PC-3 (cell line): ENCODE data around the gene RHOJ. TPM values are rescaled to one million over a fixed set of nuclear protein-coding genes. Genes with fewer than 3 reads are reported as not detected.
A peak's percentile ranks its signal among the peaks of the same experiment; 100 is the strongest.

Experiments used
- ATAC-seq: fragments of 200-7000 bp; cut with Tn5 transposase; 2 replicates; pipeline ENCODE4 v1.9.1; 2020; ENCODE audit warnings: mild to moderate bottlenecking, moderate library complexity
- Bru-seq: library from RNA; stranded (reverse); fragments of 400-500 nt; gene quantifications from one replicate; lab custom pipeline; 2021; lab: Mats Ljungman, UMichigan
- BruChase-seq, 2 experiments: library from RNA; stranded (reverse); fragments of 400-500 nt; gene quantifications; one replicate each; lab custom pipeline; 2021; lab: Mats Ljungman, UMichigan
- BruUV-seq: library from RNA; stranded (reverse); fragments of 400-500 nt; replicated peaks from 2 replicates; lab custom pipeline; 2021; lab: Mats Ljungman, UMichigan
- CTCF ChIA-PET: fragments of 300-600 bp; sonication (Branson Sonifier 250); formaldehyde crosslinking; loops from one replicate; lab custom pipeline; 2022; ENCODE audit warnings: antibody characterized with exemption; lab: Charles Lee
- POLR2A ChIA-PET: fragments of 300-600 bp; sonication (Branson Sonifier 250); formaldehyde crosslinking; loops from one replicate; lab custom pipeline; 2022; ENCODE audit warnings: antibody characterized with exemption; ENCODE audit not compliant: unreplicated experiment; lab: Charles Lee
- DNase-seq: peaks from one replicate; pipeline ENCODE4 v3.0.0-alpha.2; 2015
- H2AFZ ChIP-seq: fragments of 300-600 bp; sonication (generic); 2 replicates; pipeline ENCODE4 v1.6.0; 2016; ENCODE audit warnings: antibody characterized with exemption, low read length
- H3F3A ChIP-seq: fragments of 300-600 bp; sonication (generic); one replicate; pipeline ENCODE4 v1.6.0; 2017; ENCODE audit warnings: antibody characterized with exemption, low read length, control low read depth, mild to moderate bottlenecking; ENCODE audit not compliant: unreplicated experiment
- H3K27ac ChIP-seq: fragments of 300-600 bp; sonication (generic); 2 replicates; pipeline ENCODE4 v1.5.1; 2016; ENCODE audit warnings: mild to moderate bottlenecking, low read length
- H3K27me3 ChIP-seq: fragments of 300-600 bp; sonication (generic); 2 replicates; pipeline ENCODE4 v1.6.1; 2016; ENCODE audit warnings: low read length, mixed read lengths
- H3K36me3 ChIP-seq: fragments of 300-600 bp; sonication (generic); 2 replicates; pipeline ENCODE4 v1.6.1; 2016; ENCODE audit warnings: low read depth, mixed run types, low read length, mixed read lengths
- H3K4me1 ChIP-seq: fragments of 300-600 bp; sonication (generic); 2 replicates; pipeline ENCODE4 v1.5.1; 2016; ENCODE audit warnings: low read length; ENCODE audit not compliant: insufficient read depth
- H3K4me2 ChIP-seq: fragments of 300-600 bp; sonication (generic); 2 replicates; pipeline ENCODE4 v1.6.0; 2016; ENCODE audit warnings: low read length
- H3K4me3 ChIP-seq: fragments of 300-600 bp; sonication (generic); 2 replicates; pipeline ENCODE4 v1.5.1; 2016; ENCODE audit warnings: mild to moderate bottlenecking, low read length, mixed read lengths
- H3K79me2 ChIP-seq: fragments of 300-600 bp; sonication (generic); 2 replicates; pipeline ENCODE4 v1.6.1; 2017; ENCODE audit warnings: low read length, mixed read lengths
- H3K9ac ChIP-seq: fragments of 300-600 bp; sonication (generic); 2 replicates; pipeline ENCODE4 v1.6.0; 2016; ENCODE audit warnings: mild to moderate bottlenecking, low read length
- H3K9me2 ChIP-seq: fragments of 300-600 bp; sonication (generic); replicated peaks from 2 replicates; pipeline ENCODE4 v1.6.1; 2016; ENCODE audit warnings: mixed run types, low read length, mixed read lengths
- H3K9me3 ChIP-seq: fragments of 300-600 bp; sonication (generic); 2 replicates; pipeline ENCODE4 v1.6.1; 2016; ENCODE audit warnings: low read length, mixed read lengths
- H4K20me1 ChIP-seq: fragments of 300-600 bp; sonication (generic); 2 replicates; pipeline ENCODE4 v1.6.1; 2016; ENCODE audit warnings: low read length, mixed read lengths
- CTCF ChIP-seq: fragments of 300-600 bp; sonication (generic); conservative IDR thresholded peaks from 2 replicates; pipeline ENCODE4 v1.5.1; 2017; ENCODE audit warnings: antibody characterized with exemption, low read depth, mild to moderate bottlenecking, low read length
- EZH2 ChIP-seq: fragments of 300-600 bp; sonication (generic); IDR thresholded peaks from one replicate; pipeline ENCODE4 v1.6.1; 2017; ENCODE audit warnings: antibody characterized with exemption, mild to moderate bottlenecking, low read length; ENCODE audit not compliant: unreplicated experiment
- EZH2phosphoT487 ChIP-seq: fragments of 300-600 bp; sonication (generic); IDR thresholded peaks from 2 replicates; pipeline ENCODE4 v1.6.1; 2018; ENCODE audit warnings: mild to moderate bottlenecking, antibody characterized with exemption, low read length, borderline replicate concordance
- intact Hi-C: fragments of 100-400 bp; cut with micrococcal nuclease; formaldehyde crosslinking; loops from 2 replicates; pipeline ENCODE4 v1.9.0; 2023
- long read RNA-seq: library from polyadenylated mRNA; unstranded; transcript quantifications from one replicate; pipeline ENCODE4 v2.0.0, GENCODE V29; 2021; ENCODE audit not compliant: unreplicated experiment
- total RNA-seq: library from RNA; depleted of rRNA; stranded (reverse); fragments of >200 nt; gene quantifications from 2 replicates; pipeline ENCODE4 v1.2.3, GENCODE V29; 2014; rRNA removed

RHOJ gene
- total RNA-seq (not detected in 2 replicates), Bru-seq, nascent RNA (percentile 8 among the genes with signal in this experiment), BruChase-seq, experiment 1, labeled RNA remaining after a 6-hour chase (percentile 11 among the genes with signal in this experiment), BruChase-seq, experiment 2, labeled RNA remaining after a 2-hour chase (percentile 10 among the genes with signal in this experiment)
- long read RNA-seq = 0 reads

GRCh38 chr14:63204407-63205043 is at the start of gene RHOJ:
TSS of gene RHOJ (plus strand) at chr14:63204443. CDS start at chr14:63204870, 427 bp downstream.
- Histone ChIP-seq H3K4me1 (no peaks in the 10 kb centered on the region), H3K4me2 (peak within 1 kb of the TSS; percentile 74), H3K36me3 (no peaks in the 10 kb centered on the region), H3K27ac (no peak within 1 kb of the TSS), H2AFZ (peak within 1 kb of the TSS; percentile 46; the same call in 1 of the 2 replicates), H4K20me1 (no peaks in the 10 kb centered on the region), H3K9me2 (no peaks in the 10 kb centered on the region), H3K79me2 (no peaks in the 10 kb centered on the region), H3K9me3 (no peaks in the 10 kb centered on the region), H3K4me3 (peak within 1 kb of the TSS; percentile 44), H3K9ac (no peak within 1 kb of the TSS), H3F3A (no peaks in the 10 kb centered on the region), H3K27me3 (peaks cover 33% of the 10 kb centered on the region)
- no peak for ATAC-seq
- intact Hi-C loops = no loop called here
- CTCF ChIA-PET = no interaction called here
- TF ChIP-seq EZH2phosphoT487 (no peak), CTCF (no peak)
- no TSS peak for BruUV-seq
- POLR2A ChIA-PET = no interaction called here
- no peak for DNase-seq

GRCh38 chr14:63155511-63156185 is 48.6 kb upstream of the RHOJ start:
- DNase-seq (no peak), ATAC-seq (no peak)
- Histone ChIP-seq H2AFZ (no peak overlapping the region), H3K79me2 (no peaks in the 10 kb centered on the region), H3K27me3 (0 out of 2 replicates have a peak, but pooled peaks cover 5% of the 10 kb centered on the region), H3K9me3 (no peaks in the 10 kb centered on the region), H3K4me3 (no peak overlapping the region), H3K36me3 (no peaks in the 10 kb centered on the region), H4K20me1 (no peaks in the 10 kb centered on the region), H3K27ac (no peak overlapping the region), H3K4me2 (no peak overlapping the region), H3F3A (no peaks in the 10 kb centered on the region), H3K4me1 (no peaks in the 10 kb centered on the region), H3K9ac (no peak overlapping the region), H3K9me2 (no peaks in the 10 kb centered on the region)
- CTCF ChIA-PET = no interaction called here
- no TSS peak for BruUV-seq
- POLR2A ChIA-PET = no interaction called here
- intact Hi-C loops = no loop called here
- TF ChIP-seq CTCF (no peak), EZH2 (no peak), EZH2phosphoT487 (no peak)
